ENCODE results near the gene SUMO2. TPM values are rescaled to one million over a fixed set of nuclear protein-coding genes. Genes with fewer than 3 reads are reported as not detected.
A peak's percentile ranks its signal among the peaks of the same experiment; 100 is the strongest.

SUMO2 gene
- total and polyA plus RNA-seq, 2 of the 13 experiments (the other 11 are each of a cell fraction or from before 2014, with no cell fraction given), result 337 to 553 TPM

- TF ChIP-seq GPBP1L1 (CRISPR knock-in tag; IDR thresholded peaks at IDR 0.05) (no peak), SIN3B (IDR thresholded peaks at IDR 0.05; ENCODE audit: low read length) (peak; percentile 67), IKZF5 (CRISPR knock-in tag; IDR thresholded peaks at IDR 0.05) (peak; percentile 90), ZNF121 (CRISPR knock-in tag; IDR thresholded peaks at IDR 0.05) (0 out of 2 replicates have a peak, but pooled peaks have one; percentile 16), ATF5 (CRISPR knock-in tag; IDR thresholded peaks at IDR 0.05; ENCODE audit: low read depth) (no peak), MXD4 (CRISPR knock-in tag; IDR thresholded peaks at IDR 0.05) (peak; percentile 81), PHF8 (CRISPR knock-in tag; IDR thresholded peaks at IDR 0.05) (peak; percentile 95), NFIC (IDR thresholded peaks at IDR 0.05; ENCODE audit: low read length) (no peak), BRCA1 (CRISPR knock-in tag; IDR thresholded peaks at IDR 0.05) (no peak), ZMYM4 (CRISPR knock-in tag; IDR thresholded peaks at IDR 0.05) (peak; percentile 99), CREM (IDR thresholded peaks at IDR 0.05) (peak; percentile 61), CREM (CRISPR knock-in tag; IDR thresholded peaks at IDR 0.05) (no peak), ZNF296 (CRISPR knock-in tag; conservative IDR thresholded peaks at IDR 0.05) (no peak), HNRNPLL (IDR thresholded peaks at IDR 0.05; ENCODE audit: low read depth, low read length, poor library complexity, severe bottlenecking) (peak; percentile 76), MLLT10 (CRISPR knock-in tag; IDR thresholded peaks at IDR 0.05) (no peak), ZNF549 (CRISPR knock-in tag; IDR thresholded peaks at IDR 0.05) (no peak), MIXL1 (CRISPR knock-in tag; IDR thresholded peaks at IDR 0.05) (peak; percentile 59; the same call in 1 of the 2 replicates), STAT6 (CRISPR knock-in tag; IDR thresholded peaks at IDR 0.05; ENCODE audit: borderline replicate concordance) (no peak), MTF2 (CRISPR knock-in tag; IDR thresholded peaks at IDR 0.05; ENCODE audit: borderline replicate concordance) (no peak), ZNF44 (CRISPR knock-in tag; IDR thresholded peaks at IDR 0.05) (no peak), ZBTB20 (CRISPR knock-in tag; IDR thresholded peaks at IDR 0.05; ENCODE audit: borderline replicate concordance, low read depth) (peak; percentile 78; the same call in 1 of the 2 replicates), ZNF230 (CRISPR knock-in tag; IDR thresholded peaks at IDR 0.05) (peak; percentile 77; the same call in 1 of the 2 replicates), POLR2AphosphoS2 (IDR thresholded peaks at IDR 0.05; ENCODE audit: low read depth, low read length) (peak; percentile 95; the same call in 1 of the 2 replicates), ZNF567 (CRISPR knock-in tag; IDR thresholded peaks at IDR 0.05; ENCODE audit: borderline replicate concordance) (0 out of 2 replicates have a peak, but pooled peaks have one; percentile 44), SATB2 (CRISPR knock-in tag; IDR thresholded peaks at IDR 0.05) (no peak), EED (CRISPR knock-in tag; IDR thresholded peaks at IDR 0.05) (no peak)
Measured at GRCh38 chr17:75154195-75155106, 28.3 kb downstream of the SUMO2 start, which contains the start of gene JPT1 (continued).

Data from HepG2 (cell line).